Activated B cell treated with CpG ODN at 0.5 μM for 24 hours (primary cell): ENCODE results near the gene ZMYND11. TPM values are rescaled to one million over a fixed set of nuclear protein-coding genes. Genes with fewer than 3 reads are reported as not detected.
A peak's percentile ranks its signal among the peaks of the same experiment; 100 is the strongest.

Source experiments
- ATAC-seq: fragments of 200-7000 bp; cut with Tn5 transposase; one replicate; pipeline ENCODE4 v1.10.0; 2021; ENCODE audit warnings: low read depth, mild to moderate bottlenecking, moderate library complexity
- CTCF ChIA-PET: fragments of 350-600 bp; sonication (Branson Sonifier 250); formaldehyde crosslinking; loops from one replicate; lab custom pipeline; 2021; ENCODE audit warnings: antibody characterized with exemption; lab: Charles Lee
- POLR2A ChIA-PET: fragments of 350-600 bp; sonication (Branson Sonifier 250); formaldehyde crosslinking; loops from one replicate; lab custom pipeline; 2021; ENCODE audit warnings: antibody characterized with exemption; lab: Charles Lee
- DNase-seq: peaks from one replicate; pipeline ENCODE4 v3.0.0; 2022
- H3K27ac Mint-ChIP-seq: one replicate; pipeline ENCODE4 v1.8.0; 2020; ENCODE audit warnings: mixed read lengths
- H3K27me3 Mint-ChIP-seq: one replicate; pipeline ENCODE4 v1.8.0; 2021; ENCODE audit warnings: mixed read lengths
- H3K36me3 Mint-ChIP-seq: one replicate; pipeline ENCODE4 v1.8.0; 2021; ENCODE audit warnings: low read depth, mixed read lengths
- H3K4me1 Mint-ChIP-seq: one replicate; pipeline ENCODE4 v1.8.0; 2021; ENCODE audit warnings: mixed read lengths
- H3K4me3 Mint-ChIP-seq: one replicate; pipeline ENCODE4 v1.8.0; 2020; ENCODE audit warnings: mild to moderate bottlenecking, mixed read lengths
- H3K9me3 Mint-ChIP-seq: one replicate; pipeline ENCODE4 v1.8.0; 2020; ENCODE audit warnings: mixed read lengths
- intact Hi-C: fragments of 100-400 bp; cut with micrococcal nuclease; formaldehyde crosslinking; loops from one replicate; pipeline ENCODE4 v1.15.1; 2024
- total RNA-seq: library from RNA; stranded (reverse); gene quantifications from 2 replicates; pipeline ENCODE4 v1.2.3, GENCODE V29; 2022
- TF ChIP-seq, protein P1 (sequence below): fragments of 200-600 bp; IDR thresholded peaks from one replicate; pipeline ENCODE4 v1.8.0; 2022; ENCODE audit warnings: antibody characterized with exemption, mild to moderate bottlenecking

The ZMYND11 gene
- total RNA-seq, 1 donor from 2014 or later: 25.6 TPM

DNA sequence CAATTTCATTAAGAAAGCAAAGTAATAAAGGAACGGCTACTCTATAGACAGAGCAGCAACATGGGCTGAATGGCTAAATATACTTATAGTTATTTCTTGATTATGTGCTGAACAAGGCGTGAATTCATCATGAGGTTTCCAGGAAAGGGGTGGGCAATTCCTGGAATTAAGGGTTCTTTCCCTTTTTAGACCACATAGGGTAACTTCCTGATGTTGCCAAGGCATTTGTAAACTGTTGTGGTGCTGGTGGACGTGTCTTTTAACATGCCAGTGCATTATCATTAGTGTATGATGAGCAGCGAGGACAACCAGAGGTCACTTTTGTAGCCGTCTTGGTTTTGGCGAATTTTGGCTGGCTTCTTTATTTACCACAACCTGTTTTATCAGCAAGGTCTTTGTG, 28.5 kb upstream of the ZMYND11 start:
- ChIA-PET CTCF (no interaction called here), POLR2A (no interaction called here)
- H3K4me1 Mint-ChIP-seq: peaks cover 3% of the 10 kb centered on the region
- H3K27ac Mint-ChIP-seq: no peak overlapping the region
- H3K4me3 Mint-ChIP-seq: no peak overlapping the region
- ATAC-seq (no peak), DNase-seq (no peak)
- H3K9me3 Mint-ChIP-seq: peaks cover 2% of the 10 kb centered on the region
- TF ChIP-seq, protein P1, sequence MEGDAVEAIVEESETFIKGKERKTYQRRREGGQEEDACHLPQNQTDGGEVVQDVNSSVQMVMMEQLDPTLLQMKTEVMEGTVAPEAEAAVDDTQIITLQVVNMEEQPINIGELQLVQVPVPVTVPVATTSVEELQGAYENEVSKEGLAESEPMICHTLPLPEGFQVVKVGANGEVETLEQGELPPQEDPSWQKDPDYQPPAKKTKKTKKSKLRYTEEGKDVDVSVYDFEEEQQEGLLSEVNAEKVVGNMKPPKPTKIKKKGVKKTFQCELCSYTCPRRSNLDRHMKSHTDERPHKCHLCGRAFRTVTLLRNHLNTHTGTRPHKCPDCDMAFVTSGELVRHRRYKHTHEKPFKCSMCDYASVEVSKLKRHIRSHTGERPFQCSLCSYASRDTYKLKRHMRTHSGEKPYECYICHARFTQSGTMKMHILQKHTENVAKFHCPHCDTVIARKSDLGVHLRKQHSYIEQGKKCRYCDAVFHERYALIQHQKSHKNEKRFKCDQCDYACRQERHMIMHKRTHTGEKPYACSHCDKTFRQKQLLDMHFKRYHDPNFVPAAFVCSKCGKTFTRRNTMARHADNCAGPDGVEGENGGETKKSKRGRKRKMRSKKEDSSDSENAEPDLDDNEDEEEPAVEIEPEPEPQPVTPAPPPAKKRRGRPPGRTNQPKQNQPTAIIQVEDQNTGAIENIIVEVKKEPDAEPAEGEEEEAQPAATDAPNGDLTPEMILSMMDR: no peak
- H3K27me3 Mint-ChIP-seq: peaks cover 13% of the 10 kb centered on the region
- intact Hi-C loops: no loop called here
- H3K36me3 Mint-ChIP-seq: no peaks in the 10 kb centered on the region

GRCh38 chr10:112246-112645, 23.0 kb upstream of the ZMYND11 start:
- CTCF ChIA-PET: no interaction called here
- H3K9me3 Mint-ChIP-seq: peaks cover 7% of the 10 kb centered on the region
- peaks cover 3% of the 10 kb centered on the region for H3K4me1 Mint-ChIP-seq
- peaks cover 15% of the 10 kb centered on the region for H3K27me3 Mint-ChIP-seq
- POLR2A ChIA-PET: no interaction called here
- TF ChIP-seq, protein P1: no peak
- intact Hi-C loops: no loop called here
- H3K27ac Mint-ChIP-seq: no peak overlapping the region
- H3K36me3 Mint-ChIP-seq: no peaks in the 10 kb centered on the region
- no peak overlapping the region for H3K4me3 Mint-ChIP-seq
- no peak for DNase-seq
- no peak for ATAC-seq

GRCh38 chr10:124874-125273, 10.4 kb upstream of the ZMYND11 start:
- Mint-ChIP-seq H3K4me3 (no peak overlapping the region), H3K27ac (no peak overlapping the region), H3K4me1 (peaks cover 16% of the 10 kb centered on the region), H3K36me3 (no peaks in the 10 kb centered on the region), H3K9me3 (peaks cover 6% of the 10 kb centered on the region), H3K27me3 (peaks cover 34% of the 10 kb centered on the region)
- DNase-seq (no peak), ATAC-seq (no peak)
- TF ChIP-seq, protein P1: no peak
- ChIA-PET CTCF (no interaction called here), POLR2A (no interaction called here)
- intact Hi-C loops: no loop called here

GRCh38 chr10:127612-128432, 7.4 kb upstream of the ZMYND11 start:
- peak; percentile 96 for ATAC-seq
- TF ChIP-seq, protein P1: no peak
- Mint-ChIP-seq H3K27me3 (peaks cover 28% of the 10 kb centered on the region), H3K36me3 (no peaks in the 10 kb centered on the region), H3K27ac (peak overlapping the region; percentile 46), H3K4me1 (peaks cover 20% of the 10 kb centered on the region), H3K4me3 (peak overlapping the region; percentile 66), H3K9me3 (peaks cover 2% of the 10 kb centered on the region)
- POLR2A ChIA-PET: interaction anchor here (0.6 to 1.0 kb wide), 2 partner anchors 8 to 39 kb away, joined by 3 to 5 read pairs; no protein-coding TSS in a partner anchor
- no peak for DNase-seq
- CTCF ChIA-PET: no interaction called here
- intact Hi-C loops: loop anchor here (1.0 kb wide), 1 partner anchor 8 kb away; no protein-coding TSS in a partner anchor

DNA sequence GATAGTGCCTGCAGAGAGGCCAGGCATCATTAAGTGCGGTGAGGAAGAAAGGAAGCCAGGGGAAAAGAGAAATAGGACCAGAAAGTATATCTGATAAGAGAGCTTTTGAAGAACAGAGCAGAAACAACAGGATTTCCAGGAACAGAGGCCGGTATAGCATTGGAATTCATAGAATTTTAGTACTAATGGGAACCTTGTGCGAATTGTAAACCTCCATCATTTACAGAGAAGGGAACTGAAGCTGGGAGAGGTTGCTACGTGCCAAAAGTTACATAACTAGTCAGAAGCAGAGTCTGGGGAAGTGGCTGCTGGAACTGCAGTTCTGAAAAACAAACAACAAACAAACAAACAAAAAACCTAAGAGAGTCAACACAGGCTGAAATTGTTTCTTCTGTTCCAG, 5.4 kb upstream of the ZMYND11 start:
- no peak for ATAC-seq
- no peak overlapping the region for H3K4me3 Mint-ChIP-seq
- H3K4me1 Mint-ChIP-seq: peaks cover 31% of the 10 kb centered on the region
- CTCF ChIA-PET: no interaction called here
- peaks cover 21% of the 10 kb centered on the region for H3K27me3 Mint-ChIP-seq
- H3K36me3 Mint-ChIP-seq: no peaks in the 10 kb centered on the region
- TF ChIP-seq, protein P1: no peak
- intact Hi-C loops: no loop called here
- no peak for DNase-seq
- H3K27ac Mint-ChIP-seq: no peak overlapping the region
- H3K9me3 Mint-ChIP-seq: peaks cover 2% of the 10 kb centered on the region
- POLR2A ChIA-PET: no interaction called here
